NT2/D1 (cell line): ENCODE data around the gene SMC1A.
A peak's percentile ranks its signal among the peaks of the same experiment; 100 is the strongest.

ENCODE experiments used
- DNase-seq: peaks from one replicate; pipeline ENCODE4 v3.0.0-alpha.2; 2011; ENCODE audit warnings: low read depth, low spot score
- H3K27me3 ChIP-seq: 2 replicates; pipeline ENCODE4 v1.6.0; 2011; ENCODE audit warnings: mild to moderate bottlenecking; ENCODE audit not compliant: insufficient read length, insufficient read depth
- H3K36me3 ChIP-seq: 2 replicates; pipeline ENCODE4 v1.6.1; 2011; ENCODE audit warnings: mild to moderate bottlenecking, low read length, mixed read lengths; ENCODE audit not compliant: insufficient read depth, insufficient read length
- H3K4me1 ChIP-seq: 2 replicates; pipeline ENCODE4 v1.5.1; 2011; ENCODE audit not compliant: insufficient read depth, insufficient read length
- H3K4me3 ChIP-seq: 2 replicates; pipeline ENCODE4 v1.5.1; 2011; ENCODE audit warnings: low read depth; ENCODE audit not compliant: insufficient read length
- H3K9ac ChIP-seq: 2 replicates; pipeline ENCODE4 v1.6.0; 2011; ENCODE audit warnings: low read depth; ENCODE audit not compliant: insufficient read length
- H3K9me3 ChIP-seq: 2 replicates; pipeline ENCODE4 v1.5.1; 2011; ENCODE audit warnings: mild to moderate bottlenecking, low read length; ENCODE audit not compliant: insufficient read depth
- SUZ12 ChIP-seq: IDR thresholded peaks from 2 replicates; pipeline ENCODE4 v1.6.1; 2011; ENCODE audit not compliant: insufficient read length, insufficient read depth; ENCODE audit errors: extremely low read depth
- YY1 ChIP-seq: IDR thresholded peaks from 2 replicates; pipeline ENCODE4 v1.6.1; 2011; ENCODE audit not compliant: insufficient read length, insufficient read depth
- ZNF274 ChIP-seq: IDR thresholded peaks from 2 replicates; pipeline ENCODE4 v1.6.1; 2011; ENCODE audit warnings: mild to moderate bottlenecking, low read depth, low read length

Gene SMC1A

DNA sequence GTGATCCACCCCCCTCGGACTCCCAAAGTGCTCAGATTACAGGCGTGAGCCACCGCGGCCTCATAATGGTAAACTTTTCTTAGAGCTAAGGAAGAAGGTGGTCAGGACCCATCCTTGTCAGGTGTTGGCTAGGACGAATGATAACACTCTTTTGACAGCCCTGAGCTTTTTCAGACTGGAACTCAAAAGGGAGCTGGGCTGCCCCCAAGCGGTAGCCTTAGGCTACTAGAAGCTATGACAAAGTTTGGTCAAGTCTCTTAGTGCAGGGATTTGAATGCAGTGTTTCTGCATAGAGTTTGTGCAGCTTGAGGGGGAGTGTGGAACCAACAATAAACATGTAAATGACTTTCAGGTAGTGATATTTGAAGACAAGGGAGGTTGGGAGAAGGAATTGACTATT, 23.5 kb upstream of the SMC1A start:
- Histone ChIP-seq H3K9ac (no peak overlapping the region), H3K27me3 (peaks cover 15% of the 10 kb centered on the region), H3K9me3 (no peaks in the 10 kb centered on the region), H3K36me3 (no peaks in the 10 kb centered on the region), H3K4me3 (no peak overlapping the region), H3K4me1 (peaks cover 9% of the 10 kb centered on the region)
- DNase-seq = peak; percentile 64
- no peak for TF ChIP-seq ZNF274
- no peak for TF ChIP-seq SUZ12

DNA sequence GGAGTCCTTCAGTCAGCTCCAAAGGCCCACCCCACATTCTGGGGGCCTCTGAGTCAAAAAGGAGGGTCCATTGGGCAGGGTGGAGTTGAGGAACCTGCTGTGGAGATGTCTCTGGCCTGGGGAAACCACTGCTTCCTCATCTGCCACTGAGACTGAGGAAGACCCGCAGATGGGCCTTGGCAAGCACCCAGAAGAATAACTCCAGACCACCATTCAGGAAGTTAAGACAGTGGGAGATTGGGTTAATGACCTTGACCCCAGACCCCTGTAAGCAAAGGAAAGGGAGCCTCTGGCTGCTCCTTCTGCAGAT, 19.8 kb upstream of the SMC1A start:
- TF ChIP-seq YY1 (no peak), ZNF274 (no peak), SUZ12 (no peak)
- DNase-seq = no peak
- Histone ChIP-seq H3K27me3 (peaks cover 49% of the 10 kb centered on the region), H3K4me1 (peaks cover 14% of the 10 kb centered on the region), H3K9ac (peak overlapping the region; percentile 86), H3K4me3 (peak overlapping the region; percentile 73), H3K36me3 (no peaks in the 10 kb centered on the region), H3K9me3 (no peaks in the 10 kb centered on the region)

DNA sequence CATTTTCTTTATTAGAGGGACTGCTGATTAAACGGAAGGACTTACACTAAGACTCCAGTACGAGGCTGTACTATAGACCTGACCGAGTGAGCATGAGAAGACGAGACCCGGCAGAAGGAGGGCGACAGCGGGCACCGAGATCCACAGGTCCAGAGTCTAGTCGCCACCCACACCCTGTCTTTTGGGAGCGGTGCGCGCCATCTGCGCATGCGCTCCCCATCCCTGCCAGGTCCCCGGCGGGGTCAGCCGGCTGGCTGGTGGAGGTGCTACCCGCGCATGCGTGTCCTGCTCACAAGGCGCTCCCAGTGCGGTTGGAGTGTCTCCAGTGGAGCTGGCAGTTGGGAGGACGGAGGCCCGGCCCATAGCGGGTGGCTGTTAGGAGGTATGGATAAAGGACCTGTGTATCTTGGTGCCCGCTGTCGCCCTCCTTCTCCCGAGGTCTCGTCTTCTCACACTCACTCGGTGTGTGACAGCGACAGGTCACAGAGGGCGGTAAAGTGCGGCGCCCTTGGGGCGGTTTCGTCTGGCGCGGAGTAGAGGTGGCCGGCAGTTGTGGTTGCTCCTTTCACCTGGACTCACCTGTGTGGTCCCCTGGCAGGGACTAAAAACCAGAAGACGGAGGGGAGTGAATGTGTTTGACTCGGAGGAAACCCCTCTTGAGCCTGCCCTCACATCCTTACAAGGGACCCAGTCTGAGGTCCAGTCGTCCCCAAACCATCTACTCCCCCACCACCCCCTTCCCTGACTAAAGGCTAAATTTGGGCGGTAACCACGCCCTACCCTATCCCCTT, 19.3 kb upstream of the SMC1A start:
- Histone ChIP-seq H3K4me1 (peaks cover 14% of the 10 kb centered on the region), H3K27me3 (peaks cover 54% of the 10 kb centered on the region), H3K36me3 (no peaks in the 10 kb centered on the region), H3K9me3 (no peaks in the 10 kb centered on the region), H3K9ac (peak overlapping the region; percentile 86), H3K4me3 (peak overlapping the region; percentile 73)
- TF ChIP-seq ZNF274 (no peak), SUZ12 (no peak), YY1 (no peak)
- peak; percentile 78 for DNase-seq

DNA sequence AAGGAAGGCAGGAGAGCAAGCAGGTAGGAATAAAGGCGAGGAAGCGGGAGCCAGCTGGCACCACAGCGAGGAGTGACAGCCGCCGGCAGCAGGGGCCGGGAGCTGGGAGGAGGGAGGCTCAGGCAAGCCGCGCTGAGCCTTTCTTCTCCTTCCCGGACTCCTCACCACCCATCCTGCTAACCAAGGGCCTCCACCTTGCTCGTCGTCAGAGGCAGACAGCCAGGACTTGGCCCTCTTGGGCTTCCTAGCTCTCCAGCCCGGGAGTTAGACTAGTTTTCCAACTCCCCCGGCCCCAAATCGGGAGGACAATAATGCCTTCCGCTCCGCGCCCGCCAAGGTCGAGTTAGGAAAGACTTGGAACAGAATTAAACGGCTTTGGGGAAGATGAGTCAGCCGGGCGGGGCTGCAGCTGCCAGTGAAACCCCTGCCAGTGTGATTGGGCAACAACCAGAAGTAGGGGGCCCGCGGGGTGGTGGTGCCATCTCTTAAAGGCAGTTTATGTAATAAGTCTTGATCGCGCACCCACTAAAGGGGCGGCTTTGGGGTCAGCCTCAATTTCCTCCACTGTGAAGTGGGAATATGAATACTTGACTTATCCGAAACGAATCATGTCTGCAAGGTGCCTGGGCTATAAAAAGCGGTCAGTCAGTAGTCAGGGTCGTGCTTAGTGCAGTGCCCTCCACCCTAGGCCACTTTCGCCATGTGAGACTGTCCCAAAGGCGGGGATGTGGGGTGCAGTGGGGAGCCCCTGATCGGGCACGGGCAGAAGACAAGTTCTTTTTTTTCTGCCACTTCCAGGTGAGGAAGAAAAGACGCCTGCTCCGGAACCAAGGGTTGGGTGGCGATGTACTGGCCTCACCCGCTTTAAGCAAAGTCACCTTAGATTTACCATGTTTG, 18.4 kb upstream of the SMC1A start:
- H3K36me3 ChIP-seq = no peaks in the 10 kb centered on the region
- no peaks in the 10 kb centered on the region for H3K9me3 ChIP-seq
- no peak for DNase-seq
- H3K9ac ChIP-seq = peak overlapping the region; percentile 72
- peaks cover 12% of the 10 kb centered on the region for H3K4me1 ChIP-seq
- TF ChIP-seq YY1 (no peak), SUZ12 (no peak), ZNF274 (no peak)
- peaks cover 54% of the 10 kb centered on the region for H3K27me3 ChIP-seq
- H3K4me3 ChIP-seq = peak overlapping the region; percentile 73

- Histone ChIP-seq H3K4me1 (peaks cover 12% of the 10 kb centered on the region), H3K36me3 (no peaks in the 10 kb centered on the region), H3K9ac (peak overlapping the region; percentile 72), H3K9me3 (no peaks in the 10 kb centered on the region), H3K27me3 (peaks cover 54% of the 10 kb centered on the region), H3K4me3 (peak overlapping the region; percentile 73)
- no peak for TF ChIP-seq ZNF274
- no peak for TF ChIP-seq YY1
- TF ChIP-seq SUZ12 = no peak
- DNase-seq = no peak
Observed at GRCh38 chrX:53440101-53440500, 17.6 kb upstream of the SMC1A start.

- TF ChIP-seq YY1 = no peak
- no peak for TF ChIP-seq ZNF274
- peaks cover 9% of the 10 kb centered on the region for H3K4me1 ChIP-seq
- no peak overlapping the region for H3K4me3 ChIP-seq
- peaks cover 54% of the 10 kb centered on the region for H3K27me3 ChIP-seq
- no peaks in the 10 kb centered on the region for H3K36me3 ChIP-seq
- DNase-seq = no peak
- no peak overlapping the region for H3K9ac ChIP-seq
- no peaks in the 10 kb centered on the region for H3K9me3 ChIP-seq
Observed at GRCh38 chrX:53438832-53439230, 16.4 kb upstream of the SMC1A start.

DNA sequence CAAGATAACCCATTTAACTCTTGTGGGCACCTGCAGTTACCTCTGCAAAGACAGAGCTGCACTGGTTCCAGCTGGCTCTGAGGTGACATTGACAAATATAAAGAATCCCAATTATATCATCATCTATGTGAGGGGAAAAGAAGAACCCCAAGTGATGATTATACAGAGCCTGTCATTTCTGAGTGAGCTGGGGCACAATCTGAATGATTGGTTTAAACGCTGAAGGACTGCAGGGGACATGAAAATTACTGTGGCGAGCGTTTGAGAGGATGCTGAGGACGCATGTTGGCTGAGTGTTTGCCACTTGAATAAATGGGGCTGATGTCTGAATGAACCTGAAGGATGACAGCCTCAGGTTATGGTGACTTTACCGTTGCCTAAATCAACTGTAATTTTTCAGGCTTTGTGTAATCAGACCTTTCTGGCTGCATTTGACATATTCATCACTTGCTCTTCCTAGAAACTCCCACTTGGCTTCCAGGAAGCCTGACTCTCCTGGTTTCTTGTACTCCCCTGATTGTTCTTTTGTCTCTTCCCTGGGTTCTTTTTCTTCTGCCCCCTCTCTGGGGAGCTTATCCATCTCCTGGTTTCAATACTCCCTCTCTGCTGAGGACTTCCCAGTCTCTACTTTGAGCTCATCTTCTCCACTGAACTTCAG, 15.8 kb upstream of the SMC1A start:
- H3K4me1 ChIP-seq = peaks cover 12% of the 10 kb centered on the region
- H3K36me3 ChIP-seq = no peaks in the 10 kb centered on the region
- H3K9ac ChIP-seq = no peak overlapping the region
- no peak overlapping the region for H3K4me3 ChIP-seq
- TF ChIP-seq ZNF274 (no peak), SUZ12 (no peak), YY1 (no peak)
- no peak for DNase-seq
- no peaks in the 10 kb centered on the region for H3K9me3 ChIP-seq
- peaks cover 54% of the 10 kb centered on the region for H3K27me3 ChIP-seq
